KBM-7 (cell line): ENCODE measurements around the gene MARCHF7.
"Not testable (repeated sequence)": the region's sequence is repeated elsewhere in the genome, so short reads cannot be mapped to it uniquely, and the experiment has no call there.

ENCODE experiments used
- DNase-seq: peaks from one replicate; pipeline ENCODE4 v3.0.0-alpha.2; 2015
- in situ Hi-C: fragments of 300-500 bp; cut with MboI; formaldehyde crosslinking; loops from 2 replicates; pipeline ENCODE4 v1.14.3; 2020; ENCODE audit warnings: low sequenced_read_pairs, low pct_unique_long_range_greater_than_20kb, mixed read lengths

MARCHF7 gene

GRCh38 chr2:159714247-159714930, 2.1 kb downstream of the MARCHF7 start:
- in situ Hi-C loops, result no loop called here
- DNase-seq, result no peak

GRCh38 chr2:159715451-159715850, 3.1 kb downstream of the MARCHF7 start:
- no peak for DNase-seq
- in situ Hi-C loops, result no loop called here

GRCh38 chr2:159716409-159716808, 4.1 kb downstream of the MARCHF7 start:
- in situ Hi-C loops, result not testable (repeated sequence)

DNA sequence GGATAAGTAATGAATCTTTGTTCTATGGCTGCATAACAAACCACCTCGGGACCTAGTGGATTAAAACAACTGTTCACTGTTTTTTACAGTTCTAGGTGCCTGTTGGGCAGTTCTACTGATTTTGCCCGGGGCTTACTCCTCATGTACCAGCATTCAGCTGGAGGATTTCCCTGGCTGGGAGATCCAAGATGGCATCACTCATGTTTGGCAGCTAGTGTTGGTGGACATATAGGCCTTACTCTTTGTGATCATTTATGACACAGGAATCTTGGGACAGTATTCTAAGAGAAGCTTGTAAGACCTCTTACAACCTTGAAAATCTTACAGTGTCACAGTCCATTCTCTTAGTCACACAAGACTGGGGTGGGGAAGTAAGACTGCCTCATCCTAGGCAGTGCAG, 4.6 kb downstream of the MARCHF7 start:
- no peak for DNase-seq
- in situ Hi-C loops, result no loop called here

More at GRCh38 chr2:159716409-159716808, 4.1 kb downstream of the MARCHF7 start:
- DNase-seq, result not testable (repeated sequence)

- in situ Hi-C loops, result no loop called here
- no peak for DNase-seq
These were observed 8.4 kb downstream of the MARCHF7 start for GRCh38 chr2:159720676-159721075.

GRCh38 chr2:159722580-159722979, 10.3 kb downstream of the MARCHF7 start:
- no peak for DNase-seq
- in situ Hi-C loops, result no loop called here

DNA sequence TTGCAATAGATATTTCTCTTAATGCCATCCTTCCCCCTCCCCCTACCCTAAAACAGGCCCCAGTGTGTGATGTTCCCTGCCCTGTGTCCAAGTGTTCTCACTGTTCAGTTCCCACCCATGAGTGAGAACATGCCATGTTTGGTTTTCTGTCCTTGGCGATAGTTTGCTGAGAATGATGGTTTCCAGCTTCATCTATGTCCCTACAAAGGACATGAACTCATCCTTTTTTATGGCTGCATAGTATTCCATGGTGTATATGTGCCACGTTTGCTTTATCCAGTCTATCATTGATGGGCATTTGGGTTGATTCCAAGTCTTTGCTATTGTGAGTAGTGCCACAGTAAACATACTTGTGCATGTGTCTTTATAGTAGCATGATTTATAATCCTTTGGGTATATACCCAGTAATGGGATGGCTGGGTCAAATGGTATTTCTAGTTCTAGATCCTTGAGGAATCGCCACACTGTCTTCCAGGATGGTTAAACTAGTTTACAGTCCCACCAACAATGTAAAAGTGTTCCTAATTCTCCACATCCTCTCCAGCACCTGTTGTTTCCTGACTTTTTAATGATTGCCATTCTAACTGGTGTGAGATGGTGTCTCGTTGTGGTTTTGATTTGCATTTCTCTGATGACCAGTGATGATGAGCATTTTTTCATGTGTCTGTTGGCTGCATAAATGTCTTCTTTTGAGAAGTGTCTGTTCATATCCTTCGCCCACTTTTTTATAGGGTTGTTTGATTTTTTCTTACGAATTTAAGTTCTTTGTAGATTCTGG, 12.7 kb downstream of the MARCHF7 start:
- in situ Hi-C loops, DNase-seq: not testable (repeated sequence)

DNA sequence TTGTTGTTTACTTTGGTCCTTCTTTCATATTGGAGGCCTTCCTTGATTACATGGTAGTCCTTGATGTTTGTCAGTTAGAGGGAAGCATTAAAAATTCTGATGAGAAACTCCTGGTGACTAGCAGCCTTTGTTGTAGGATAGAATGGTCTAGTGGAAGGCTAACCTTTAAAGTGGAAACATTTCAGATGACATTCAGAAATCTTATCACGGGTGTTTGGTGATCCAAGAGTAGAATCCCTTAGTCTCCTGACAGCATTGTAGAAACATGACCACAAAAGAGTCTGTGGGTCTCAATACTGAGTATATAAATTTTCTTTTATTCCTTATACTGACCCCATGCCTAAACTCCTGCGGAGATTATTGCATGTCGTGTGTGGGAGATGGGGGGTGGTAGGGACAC, 13.4 kb downstream of the MARCHF7 start:
- in situ Hi-C loops, result no loop called here
- DNase-seq, result no peak

DNA sequence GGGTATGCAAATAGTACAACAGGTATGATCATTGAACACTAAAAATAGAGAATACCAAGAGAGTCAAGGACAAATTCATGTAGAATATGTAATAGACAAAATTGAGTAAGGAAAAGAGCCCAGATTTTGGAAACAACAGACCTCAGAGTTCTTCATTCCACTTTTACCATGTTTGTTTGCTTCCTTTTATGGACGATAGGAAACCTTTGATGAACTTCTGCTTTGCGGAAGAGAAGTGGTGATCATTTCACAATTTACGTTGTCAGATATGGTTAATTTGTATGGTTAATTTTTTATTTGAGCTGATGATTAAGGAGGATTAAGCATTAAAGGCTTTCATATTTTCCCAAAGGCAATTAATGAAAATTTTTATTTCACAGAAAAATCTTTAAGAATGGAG, 16.3 kb downstream of the MARCHF7 start:
- in situ Hi-C loops, result no loop called here
- no peak for DNase-seq

- in situ Hi-C loops, result no loop called here
- DNase-seq, result no peak
These were observed 23.3 kb downstream of the MARCHF7 start for GRCh38 chr2:159735648-159736047.

GRCh38 chr2:159736048-159736447, 23.7 kb downstream of the MARCHF7 start:
- in situ Hi-C loops, result no loop called here
- no peak for DNase-seq

DNA sequence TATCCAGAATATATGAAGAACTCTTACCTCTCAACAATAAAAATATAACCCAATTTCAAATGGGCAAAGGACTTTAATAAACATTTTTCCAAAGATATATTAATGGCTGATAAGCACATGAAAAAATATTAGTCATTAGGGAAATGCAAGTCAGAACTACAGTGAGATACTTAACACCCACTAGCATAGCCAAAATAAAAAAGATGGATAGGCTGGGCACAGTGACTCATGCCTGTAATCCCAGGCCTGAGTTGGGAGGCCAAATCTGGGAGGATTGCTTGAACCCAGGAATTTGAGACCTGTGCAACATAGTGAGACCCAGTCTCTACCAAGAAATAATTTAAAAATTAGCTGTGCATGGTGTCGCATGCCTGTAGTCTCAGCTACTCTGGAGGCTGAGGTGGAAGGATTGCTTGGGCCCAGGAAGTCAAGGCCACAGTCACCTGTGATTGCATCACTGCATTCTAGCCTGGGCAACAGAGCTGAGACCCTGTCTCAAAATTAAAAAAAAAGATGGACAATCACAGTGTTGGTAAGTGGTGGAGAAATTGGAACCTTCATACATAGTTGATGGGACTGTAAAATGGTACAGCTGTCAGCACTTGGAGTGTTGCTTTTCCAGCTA, 25.1 kb downstream of the MARCHF7 start:
- in situ Hi-C loops, result no loop called here
- no peak for DNase-seq

GRCh38 chr2:159737917-159738296, 25.6 kb downstream of the MARCHF7 start:
- no peak for DNase-seq
- in situ Hi-C loops, result no loop called here

DNA sequence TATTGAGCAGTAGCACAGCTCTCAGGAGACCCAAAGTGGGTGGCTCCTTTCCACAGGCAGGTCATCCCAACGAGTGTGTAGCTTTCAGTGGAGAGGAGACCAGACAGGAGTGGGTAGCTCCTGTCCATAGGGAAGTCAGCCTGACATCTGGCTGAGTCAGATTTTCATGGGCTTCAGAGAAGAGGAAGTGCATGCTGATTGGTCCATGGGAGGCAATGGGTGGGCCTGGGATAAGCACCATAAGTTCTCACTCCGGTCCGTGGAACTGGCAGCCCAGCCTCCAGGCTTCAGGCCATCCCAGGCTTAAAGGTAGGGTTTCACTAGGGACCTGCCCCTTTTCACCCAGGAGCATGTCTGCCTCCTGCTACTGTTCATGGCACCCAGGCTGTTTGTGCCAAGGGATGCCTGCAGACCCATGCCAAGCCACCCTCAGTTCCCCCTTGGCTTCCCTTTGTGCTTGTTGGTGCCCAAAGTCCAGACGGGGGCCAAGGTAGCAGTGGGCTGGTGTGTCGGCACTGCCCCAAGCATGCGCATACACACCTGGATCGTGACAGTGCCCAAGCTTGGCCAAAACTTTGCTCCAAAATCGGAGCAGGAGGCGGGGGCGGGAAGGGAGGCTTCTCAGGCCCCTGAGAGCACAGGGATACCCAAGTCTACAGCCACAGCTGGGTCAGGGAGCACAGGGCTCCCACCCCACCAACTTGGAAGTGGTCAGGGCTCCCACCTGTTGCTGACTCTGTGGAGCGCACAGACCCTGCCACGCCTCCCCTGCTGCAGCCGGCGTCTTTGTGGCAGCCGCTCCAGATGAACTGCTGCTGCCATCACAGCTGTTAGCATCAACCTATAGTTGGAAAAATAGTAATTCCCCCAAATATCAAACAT, 26.4 kb downstream of the MARCHF7 start:
- in situ Hi-C loops, result no loop called here
- DNase-seq, result peak; percentile 37

DNA sequence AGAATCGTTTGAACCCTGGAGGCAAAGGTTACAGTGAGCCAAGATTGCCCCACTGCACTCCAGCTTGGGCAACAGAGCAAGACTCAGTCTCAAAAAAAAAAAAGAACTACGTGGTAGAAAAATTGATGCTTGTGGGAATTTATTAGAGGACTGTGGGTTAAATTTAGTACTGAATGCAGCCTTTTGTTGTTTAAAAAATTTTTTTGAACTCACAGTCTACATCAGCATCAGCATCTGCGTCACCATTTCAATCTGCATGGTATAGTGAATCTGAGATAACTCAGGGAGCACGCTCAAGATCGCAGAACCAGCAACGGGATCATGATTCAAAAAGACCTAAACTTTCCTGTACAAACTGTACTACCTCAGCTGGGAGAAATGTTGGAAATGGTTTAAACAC, 30.5 kb downstream of the MARCHF7 start:
- in situ Hi-C loops, result no loop called here
- DNase-seq, result no peak

DNA sequence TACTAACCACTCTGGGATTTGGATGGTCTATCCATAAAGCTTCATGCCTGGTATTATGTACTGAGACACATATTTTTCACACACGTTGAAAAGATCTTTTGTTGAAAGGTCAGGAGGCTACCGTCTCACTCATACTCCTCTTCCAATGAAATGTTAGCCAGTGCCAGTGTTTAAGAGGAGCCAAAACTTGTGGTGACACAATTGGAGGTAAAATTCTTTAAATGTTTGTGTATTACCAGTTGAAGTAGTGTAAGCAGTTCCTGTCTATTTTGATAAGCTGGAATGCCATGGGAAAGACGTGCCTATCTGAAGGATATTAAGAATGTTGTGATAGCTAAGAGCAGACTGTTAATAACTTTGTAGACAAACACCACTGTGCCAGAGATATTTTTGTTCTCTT, 32.1 kb downstream of the MARCHF7 start:
- in situ Hi-C loops, result no loop called here
- no peak for DNase-seq

GRCh38 chr2:159745237-159745636, 32.9 kb downstream of the MARCHF7 start:
- DNase-seq, in situ Hi-C loops: not testable (repeated sequence)

- in situ Hi-C loops, result no loop called here
- DNase-seq, result no peak
These were observed 35.8 kb downstream of the MARCHF7 start for GRCh38 chr2:159748089-159748488.

DNA sequence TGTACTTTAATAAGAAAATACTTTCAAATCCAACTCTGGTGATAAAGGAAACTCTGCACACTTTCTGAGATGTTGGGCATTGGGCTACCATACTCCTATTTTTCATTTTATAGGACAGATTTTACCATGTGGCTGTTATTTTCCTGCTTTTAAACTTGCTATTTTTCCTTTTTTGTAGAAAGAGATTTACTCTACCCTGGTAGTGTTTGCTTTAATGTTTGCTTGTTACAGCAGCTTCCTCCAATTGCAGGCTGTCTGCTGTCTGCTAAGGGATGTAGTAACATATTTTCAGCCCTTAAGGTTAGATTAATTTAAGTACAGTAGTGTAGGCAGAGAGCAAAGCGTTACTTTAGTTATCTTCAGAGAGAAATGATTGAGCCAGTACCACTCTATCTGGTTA, 38.6 kb downstream of the MARCHF7 start:
- in situ Hi-C loops, result no loop called here
- DNase-seq, result no peak
